ENCODE measurements around the gene PIGU. TPM values are rescaled to one million over a fixed set of nuclear protein-coding genes. Genes with fewer than 3 reads are reported as not detected.
A peak's percentile ranks its signal among the peaks of the same experiment; 100 is the strongest.

Gene PIGU
- total and polyA plus RNA-seq, 7 donors, result 6.6 to 26.8 (median 11.1) TPM

DNA sequence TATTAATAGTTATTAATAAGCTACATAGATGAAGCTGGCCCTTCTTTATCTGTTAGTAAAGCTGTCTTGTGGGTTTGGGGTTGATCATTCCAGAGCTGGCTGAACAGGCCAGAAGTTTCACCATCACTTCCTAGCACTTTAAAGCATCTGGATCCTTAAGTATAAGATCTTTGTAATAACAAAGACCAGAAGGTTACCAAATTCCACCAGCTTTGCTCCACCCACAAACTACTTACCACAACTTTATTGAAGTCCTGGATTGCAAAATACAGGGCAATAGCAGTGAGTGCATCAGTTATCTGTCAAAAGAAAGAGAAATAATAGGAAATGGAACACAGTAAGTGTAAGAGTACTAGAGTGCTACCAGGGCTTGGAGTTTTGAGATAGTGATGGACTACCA, 33.0 kb downstream of the PIGU start:
- no peak for TF ChIP-seq POLR2AphosphoS5 (IDR thresholded peaks at IDR 0.05)
- TF ChIP-seq EP300 (IDR thresholded peaks at IDR 0.05), result no peak
- TF ChIP-seq CTCF (IDR thresholded peaks at IDR 0.05), result no peak
- Histone ChIP-seq H3K27me3 (no peaks in the 10 kb centered on the region), H3K27ac (no peak overlapping the region), H3K36me3 (peaks cover 0 to 17% (median 0%) of the 10 kb centered on the region in 4 donors), H3K4me3 (no peak overlapping the region), H3K9me3 (no peaks in the 10 kb centered on the region), H3K4me1 (no peaks in the 10 kb centered on the region)
- no peak for DNase-seq
- intact Hi-C loops (cut with DNase I), result no loop called here

DNA sequence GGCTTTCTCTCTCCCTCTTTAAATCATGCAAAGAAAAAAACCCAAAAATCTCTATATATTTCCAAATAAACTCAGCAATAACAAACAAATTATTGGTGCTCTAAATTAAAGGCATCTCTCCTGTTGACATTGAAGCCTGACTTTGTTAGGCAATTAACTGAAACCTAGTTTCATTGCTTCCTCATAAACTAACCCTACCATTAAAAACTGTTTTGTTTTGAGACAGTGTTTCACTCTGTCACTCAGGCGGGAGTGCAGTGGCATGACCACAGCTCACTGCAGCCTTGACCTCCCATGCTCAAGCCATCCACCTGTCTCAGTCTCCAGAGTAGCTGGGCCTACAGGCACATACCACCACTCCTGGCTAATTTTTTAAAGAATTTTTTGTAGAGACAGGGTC, 34.9 kb downstream of the PIGU start:
- Histone ChIP-seq H3K27ac (no peak overlapping the region), H3K36me3 (peaks cover 0 to 23% (median 0%) of the 10 kb centered on the region in 4 donors), H3K4me3 (no peak overlapping the region), H3K9me3 (no peaks in the 10 kb centered on the region), H3K4me1 (no peaks in the 10 kb centered on the region), H3K27me3 (no peaks in the 10 kb centered on the region)
- TF ChIP-seq EP300 (IDR thresholded peaks at IDR 0.05), result no peak
- no peak for TF ChIP-seq CTCF (IDR thresholded peaks at IDR 0.05)
- TF ChIP-seq POLR2AphosphoS5 (IDR thresholded peaks at IDR 0.05), result no peak
- TF ChIP-seq POLR2A (IDR thresholded peaks at IDR 0.05), result no peak
- WGBS, 2 donors, result 23 to 58% methylated on average over 1 of the region's 1 CpG
- intact Hi-C loops (cut with DNase I), result no loop called here
- no peak for DNase-seq

DNA sequence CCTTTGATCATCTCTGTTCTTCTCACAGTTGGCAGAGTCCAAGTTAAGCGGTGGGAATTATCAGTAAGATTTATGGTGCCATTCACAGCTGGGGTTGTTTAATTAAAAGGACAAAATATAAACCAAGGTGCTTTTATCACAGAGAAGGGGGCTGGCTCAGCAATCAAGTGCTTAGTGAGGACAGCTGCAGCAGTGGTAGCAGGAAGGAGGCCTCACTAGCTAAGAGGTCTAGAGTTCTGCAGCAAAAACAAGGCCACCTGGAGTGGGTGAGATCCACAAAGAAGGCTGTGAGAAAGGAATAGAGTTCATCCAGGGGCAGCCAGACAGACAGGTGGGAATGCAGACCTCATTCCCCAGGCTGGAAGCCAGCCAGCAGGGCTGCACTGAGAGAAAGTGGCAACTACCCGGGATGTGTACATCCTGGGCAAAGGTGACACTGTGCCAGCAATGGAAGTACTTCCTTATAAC, 37.1 kb downstream of the PIGU start:
- Histone ChIP-seq H3K9me3 (no peaks in the 10 kb centered on the region), H3K4me3 (no peak overlapping the region), H3K4me1 (no peaks in the 10 kb centered on the region), H3K27ac (no peak overlapping the region), H3K36me3 (peaks cover 0 to 23% (median 0%) of the 10 kb centered on the region in 4 donors), H3K27me3 (no peaks in the 10 kb centered on the region)
- TF ChIP-seq POLR2AphosphoS5 (IDR thresholded peaks at IDR 0.05) (no peak), CTCF (IDR thresholded peaks at IDR 0.05) (no peak), POLR2A (IDR thresholded peaks at IDR 0.05) (no peak), EP300 (IDR thresholded peaks at IDR 0.05) (no peak)
- intact Hi-C loops (cut with DNase I), result no loop called here
- no peak for DNase-seq
- 14 to 42% methylated on average over 2 of the region's 2 CpGs for WGBS, 2 donors

GRCh38 chr20:34638532-34638931, 38.4 kb downstream of the PIGU start:
- no peaks in the 10 kb centered on the region for H3K4me1 ChIP-seq
- H3K9me3 ChIP-seq, result no peaks in the 10 kb centered on the region
- peak overlapping the region; percentile 56 to 70 (median 66) for H3K27ac ChIP-seq
- intact Hi-C loops (cut with DNase I), result no loop called here
- H3K36me3 ChIP-seq, result peaks cover 0 to 19% (median 0%) of the 10 kb centered on the region in 4 donors
- 48 to 80% methylated on average over 3 of the region's 3 CpGs for WGBS, 2 donors
- no peak for DNase-seq
- no peaks in the 10 kb centered on the region for H3K27me3 ChIP-seq
- TF ChIP-seq EP300 (IDR thresholded peaks at IDR 0.05) (no peak), CTCF (IDR thresholded peaks at IDR 0.05) (no peak), POLR2A (IDR thresholded peaks at IDR 0.05) (no peak)
- no peak overlapping the region for H3K4me3 ChIP-seq

- TF ChIP-seq POLR2AphosphoS5 (IDR thresholded peaks at IDR 0.05), result no peak
- TF ChIP-seq POLR2A (IDR thresholded peaks at IDR 0.05), result no peak
- TF ChIP-seq CTCF (IDR thresholded peaks at IDR 0.05), result no peak
- no peak for TF ChIP-seq EP300 (IDR thresholded peaks at IDR 0.05)
- Histone ChIP-seq H3K27ac (peak overlapping the region; percentile 56 to 70 (median 66)), H3K27me3 (no peaks in the 10 kb centered on the region), H3K4me1 (no peaks in the 10 kb centered on the region), H3K9me3 (no peaks in the 10 kb centered on the region), H3K4me3 (no peak overlapping the region), H3K36me3 (peaks cover 0 to 19% (median 0%) of the 10 kb centered on the region in 4 donors)
- no peak for DNase-seq
- intact Hi-C loops (cut with DNase I), result no loop called here
- WGBS, 2 donors, result 78 to 92% methylated on average over 1 of the region's 1 CpG
Measured at GRCh38 chr20:34638039-34638292, 38.9 kb downstream of the PIGU start.
